Posterior vena cava (tissue), 2 donors: ENCODE data around the gene ELP4. TPM values are rescaled to one million over a fixed set of nuclear protein-coding genes. Genes with fewer than 3 reads are reported as not detected.
"Not testable (repeated sequence)": the region's sequence is repeated elsewhere in the genome, so short reads cannot be mapped to it uniquely, and the experiment has no call there.

Experiments
- DNase-seq: peaks from one replicate; pipeline ENCODE4 v3.0.0-alpha.2; 2020; ENCODE audit warnings: low spot score
- intact Hi-C, 2 donors: fragments of 100-400 bp; cut with DNase I; formaldehyde crosslinking; loops; one replicate each; pipeline versions ENCODE4 v1.14.1 to v1.14.2; 2022 to 2023
- total RNA-seq, 2 donors: library from RNA; stranded (reverse); fragmentation: NEBNext Ultra II Directional; extraction: Animal tissue kit (Norgen Biotek cat#: 25700); gene quantifications; one replicate each; pipeline ENCODE4 v1.2.1, GENCODE V29; 2021
- donor health status: DM: yes; HTN: yes; CAD: no.
- donor health status: DM: yes; HTN: yes; CAD: no.

Gene ELP4
- total RNA-seq, 2 donors from 2014 or later: 14.3 to 15.7 TPM

GRCh38 chr11:31625868-31626267, 116.3 kb downstream of the ELP4 start:
- no peak for DNase-seq
- intact Hi-C loops: no loop called here

- DNase-seq: no peak
- intact Hi-C loops: no loop called here
Observed at GRCh38 chr11:31628111-31628510, 118.5 kb downstream of the ELP4 start.

GRCh38 chr11:31636983-31637382, 127.4 kb downstream of the ELP4 start:
- no peak for DNase-seq
- intact Hi-C loops: no loop called here

- intact Hi-C loops: no loop called here
- DNase-seq: no peak
Observed at GRCh38 chr11:31640611-31641010, 131.0 kb downstream of the ELP4 start.

GRCh38 chr11:31641477-31642062, 132.0 kb downstream of the ELP4 start:
- DNase-seq: no peak
- intact Hi-C loops: no loop called here

- intact Hi-C loops: no loop called here
- DNase-seq: no peak
Observed at GRCh38 chr11:31643857-31644256, 134.3 kb downstream of the ELP4 start.

GRCh38 chr11:31645747-31646146, 136.2 kb downstream of the ELP4 start:
- intact Hi-C loops: no loop called here
- DNase-seq: no peak

GRCh38 chr11:31646216-31646615, 136.6 kb downstream of the ELP4 start:
- intact Hi-C loops: no loop called here
- DNase-seq: no peak

- intact Hi-C loops: no loop called here
- no peak for DNase-seq
Observed at GRCh38 chr11:31649129-31649966, 139.8 kb downstream of the ELP4 start.

GRCh38 chr11:31651208-31651607, 141.6 kb downstream of the ELP4 start:
- DNase-seq: no peak
- intact Hi-C loops: no loop called here

GRCh38 chr11:31651822-31652221, 142.3 kb downstream of the ELP4 start:
- intact Hi-C loops: no loop called here
- no peak for DNase-seq

GRCh38 chr11:31652528-31652927, 143.0 kb downstream of the ELP4 start:
- no peak for DNase-seq
- intact Hi-C loops: no loop called here

GRCh38 chr11:31655483-31655882, 145.9 kb downstream of the ELP4 start:
- no peak for DNase-seq
- intact Hi-C loops: no loop called here

GRCh38 chr11:31656051-31656450, 146.5 kb downstream of the ELP4 start:
- intact Hi-C loops: no loop called here

GRCh38 chr11:31657091-31657490, 147.5 kb downstream of the ELP4 start:
- intact Hi-C loops: no loop called here

More at GRCh38 chr11:31656051-31656450, 146.5 kb downstream of the ELP4 start:
- no peak for DNase-seq

GRCh38 chr11:31664129-31664528, 154.6 kb downstream of the ELP4 start:
- intact Hi-C loops: no loop called here
- no peak for DNase-seq

More at GRCh38 chr11:31657091-31657490, 147.5 kb downstream of the ELP4 start:
- DNase-seq: no peak

- intact Hi-C loops: no loop called here
Observed at GRCh38 chr11:31664954-31665353, 155.4 kb downstream of the ELP4 start.

GRCh38 chr11:31671681-31672080, 162.1 kb downstream of the ELP4 start:
- intact Hi-C loops: no loop called here
- no peak for DNase-seq

More at GRCh38 chr11:31664954-31665353, 155.4 kb downstream of the ELP4 start:
- DNase-seq: no peak

GRCh38 chr11:31673108-31673507, 163.5 kb downstream of the ELP4 start:
- DNase-seq, intact Hi-C loops: not testable (repeated sequence)

- DNase-seq: no peak
- intact Hi-C loops: no loop called here
Observed at GRCh38 chr11:31676280-31676982, 166.9 kb downstream of the ELP4 start.
